Effector memory CD4-positive, alpha-beta T cell (primary cell): ENCODE data around the gene SUSD2.
"Not testable (repeated sequence)": the region's sequence is repeated elsewhere in the genome, so short reads cannot be mapped to it uniquely, and the experiment has no call there.

ENCODE experiments used
- DNase-seq, 3 donors: peaks; one replicate each; pipeline ENCODE4 v3.0.0-alpha.2; 2020
- H3K27ac ChIP-seq: 2 replicates; pipeline ENCODE4 v1.7.0; 2013; ENCODE audit warnings: mild to moderate bottlenecking, low read length, moderate library complexity; ENCODE audit not compliant: insufficient read depth, poor library complexity, severe bottlenecking
- H3K27me3 ChIP-seq: replicated peaks from 2 replicates; pipeline ENCODE4 v1.7.0; 2013; ENCODE audit warnings: mild to moderate bottlenecking, low read length; ENCODE audit not compliant: insufficient read depth, control insufficient read depth, poor library complexity, severe bottlenecking
- H3K36me3 ChIP-seq: 2 replicates; pipeline ENCODE4 v1.7.0; 2013; ENCODE audit warnings: mild to moderate bottlenecking, low read length, moderate library complexity; ENCODE audit not compliant: control insufficient read depth, insufficient read depth
- H3K4me1 ChIP-seq: 2 replicates; pipeline ENCODE4 v1.7.0; 2013; ENCODE audit warnings: low read length, mild to moderate bottlenecking; ENCODE audit not compliant: control insufficient read depth, insufficient read depth, poor library complexity, severe bottlenecking
- H3K4me3 ChIP-seq: 2 replicates; pipeline ENCODE4 v1.7.0; 2013; ENCODE audit warnings: low read length, low read depth, mild to moderate bottlenecking; ENCODE audit not compliant: insufficient read depth, poor library complexity, severe bottlenecking
- H3K9me3 ChIP-seq: 2 replicates; pipeline ENCODE4 v1.7.0; 2013; ENCODE audit warnings: mild to moderate bottlenecking, low read length, moderate library complexity; ENCODE audit not compliant: control insufficient read depth

Gene SUSD2

GRCh38 chr22:24231706-24232105 is 50.4 kb downstream of the SUSD2 start:
- Histone ChIP-seq H3K27ac (no peak overlapping the region), H3K27me3 (no peaks in the 10 kb centered on the region), H3K4me1 (no peaks in the 10 kb centered on the region), H3K36me3 (no peaks in the 10 kb centered on the region), H3K4me3 (no peak overlapping the region), H3K9me3 (no peaks in the 10 kb centered on the region)
- DNase-seq, result no peak

GRCh38 chr22:24232124-24232523 is 50.8 kb downstream of the SUSD2 start:
- Histone ChIP-seq H3K9me3 (no peaks in the 10 kb centered on the region), H3K4me1 (no peaks in the 10 kb centered on the region), H3K4me3 (no peak overlapping the region), H3K27me3 (no peaks in the 10 kb centered on the region), H3K36me3 (no peaks in the 10 kb centered on the region), H3K27ac (no peak overlapping the region)
- no peak for DNase-seq

GRCh38 chr22:24232725-24233124 is 51.4 kb downstream of the SUSD2 start:
- Histone ChIP-seq H3K9me3 (no peaks in the 10 kb centered on the region), H3K27me3 (no peaks in the 10 kb centered on the region), H3K36me3 (no peaks in the 10 kb centered on the region), H3K4me3 (no peak overlapping the region), H3K4me1 (no peaks in the 10 kb centered on the region), H3K27ac (no peak overlapping the region)
- no peak for DNase-seq

GRCh38 chr22:24233235-24233634 is 51.9 kb downstream of the SUSD2 start:
- Histone ChIP-seq H3K4me3 (no peak overlapping the region), H3K27ac (no peak overlapping the region), H3K4me1 (no peaks in the 10 kb centered on the region), H3K9me3 (no peaks in the 10 kb centered on the region), H3K27me3 (no peaks in the 10 kb centered on the region), H3K36me3 (no peaks in the 10 kb centered on the region)
- DNase-seq, result no peak

GRCh38 chr22:24233816-24234215 is 52.5 kb downstream of the SUSD2 start:
- Histone ChIP-seq H3K9me3 (no peaks in the 10 kb centered on the region), H3K27ac (no peak overlapping the region), H3K27me3 (no peaks in the 10 kb centered on the region), H3K36me3 (no peaks in the 10 kb centered on the region), H3K4me1 (no peaks in the 10 kb centered on the region), H3K4me3 (no peak overlapping the region)
- DNase-seq, result no peak

GRCh38 chr22:24235315-24235714 is 54.0 kb downstream of the SUSD2 start:
- Histone ChIP-seq H3K27ac (no peak overlapping the region), H3K4me3 (no peak overlapping the region), H3K9me3 (no peaks in the 10 kb centered on the region), H3K4me1 (no peaks in the 10 kb centered on the region), H3K36me3 (no peaks in the 10 kb centered on the region), H3K27me3 (no peaks in the 10 kb centered on the region)
- no peak for DNase-seq

GRCh38 chr22:24236656-24237055 is 55.4 kb downstream of the SUSD2 start:
- DNase-seq, result no peak
- H3K36me3 ChIP-seq, result no peaks in the 10 kb centered on the region
- no peaks in the 10 kb centered on the region for H3K9me3 ChIP-seq
- no peaks in the 10 kb centered on the region for H3K27me3 ChIP-seq
- no peak overlapping the region for H3K4me3 ChIP-seq
- H3K27ac ChIP-seq, result no peak overlapping the region
- H3K4me1 ChIP-seq, result no peaks in the 10 kb centered on the region

GRCh38 chr22:24238101-24238694 is 56.9 kb downstream of the SUSD2 start:
- peaks cover 13% of the 10 kb centered on the region for H3K4me1 ChIP-seq
- not testable (repeated sequence) for H3K9me3 ChIP-seq, H3K27ac ChIP-seq, H3K27me3 ChIP-seq, H3K36me3 ChIP-seq, H3K4me3 ChIP-seq, DNase-seq
